ENCODE data around the gene RCL1.

DNA sequence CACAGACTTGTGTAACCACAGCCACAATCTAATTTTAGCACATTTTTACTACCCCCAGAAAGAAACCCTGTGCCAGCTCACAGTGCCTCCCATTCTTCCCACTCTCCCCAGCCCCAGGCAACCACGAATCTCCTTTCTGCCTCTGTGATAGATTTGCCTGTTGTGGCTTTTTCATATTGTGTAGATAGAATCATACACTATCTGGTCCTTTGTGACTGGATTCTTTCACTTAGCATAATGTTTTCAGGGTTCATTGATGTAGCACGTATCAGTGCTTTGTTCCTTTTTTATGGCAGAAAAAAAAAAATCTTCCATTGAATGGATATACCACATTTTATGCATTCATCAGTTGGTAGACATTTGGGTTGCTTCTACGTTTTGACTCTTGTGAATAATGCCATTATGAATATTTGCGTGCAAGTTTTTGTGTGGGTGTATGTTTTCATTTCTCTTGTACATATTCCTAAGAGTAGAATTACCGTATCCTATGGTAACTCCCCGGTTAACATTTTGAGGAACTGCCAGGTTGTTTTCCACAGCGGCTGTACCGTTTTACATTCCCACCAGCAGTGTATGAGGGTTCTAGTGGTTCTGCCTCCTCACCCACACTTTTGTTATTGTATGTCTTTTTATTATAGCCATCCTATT lies 64.5 kb downstream of the RCL1 start:
- TF ChIP-seq, protein P1, sequence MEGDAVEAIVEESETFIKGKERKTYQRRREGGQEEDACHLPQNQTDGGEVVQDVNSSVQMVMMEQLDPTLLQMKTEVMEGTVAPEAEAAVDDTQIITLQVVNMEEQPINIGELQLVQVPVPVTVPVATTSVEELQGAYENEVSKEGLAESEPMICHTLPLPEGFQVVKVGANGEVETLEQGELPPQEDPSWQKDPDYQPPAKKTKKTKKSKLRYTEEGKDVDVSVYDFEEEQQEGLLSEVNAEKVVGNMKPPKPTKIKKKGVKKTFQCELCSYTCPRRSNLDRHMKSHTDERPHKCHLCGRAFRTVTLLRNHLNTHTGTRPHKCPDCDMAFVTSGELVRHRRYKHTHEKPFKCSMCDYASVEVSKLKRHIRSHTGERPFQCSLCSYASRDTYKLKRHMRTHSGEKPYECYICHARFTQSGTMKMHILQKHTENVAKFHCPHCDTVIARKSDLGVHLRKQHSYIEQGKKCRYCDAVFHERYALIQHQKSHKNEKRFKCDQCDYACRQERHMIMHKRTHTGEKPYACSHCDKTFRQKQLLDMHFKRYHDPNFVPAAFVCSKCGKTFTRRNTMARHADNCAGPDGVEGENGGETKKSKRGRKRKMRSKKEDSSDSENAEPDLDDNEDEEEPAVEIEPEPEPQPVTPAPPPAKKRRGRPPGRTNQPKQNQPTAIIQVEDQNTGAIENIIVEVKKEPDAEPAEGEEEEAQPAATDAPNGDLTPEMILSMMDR (IDR thresholded peaks at IDR 0.05) = no peak
- no peak for TF ChIP-seq POLR2A (IDR thresholded peaks at IDR 0.05)

All from thyroid gland (tissue), 4 donors.